COR-L47 (cell line): Measurements from ENCODE around the gene P2RY11.

Experiments used
- DNase-seq: peaks from one replicate; lab custom pipeline; 2025; lab: John Stamatoyannopoulos, UW

P2RY11 gene

GRCh38 chr19:10093295-10094186, 18.0 kb upstream of the P2RY11 start:
- DNase-seq = no peak

- no peak for DNase-seq
Observed at GRCh38 chr19:10095622-10095947, 15.9 kb upstream of the P2RY11 start.

GRCh38 chr19:10095948-10096614, 15.4 kb upstream of the P2RY11 start:
- DNase-seq = peak; percentile 92

- no peak for DNase-seq
Observed at GRCh38 chr19:10096615-10096963, 14.9 kb upstream of the P2RY11 start.

GRCh38 chr19:10100163-10100785, 11.2 kb upstream of the P2RY11 start:
- DNase-seq = no peak

- DNase-seq = no peak
Observed at GRCh38 chr19:10102787-10103236, 8.7 kb upstream of the P2RY11 start.

GRCh38 chr19:10104130-10104513, 7.4 kb upstream of the P2RY11 start:
- DNase-seq = no peak

- DNase-seq = no peak
Observed at GRCh38 chr19:10104665-10105508, 6.6 kb upstream of the P2RY11 start.

- DNase-seq = no peak
Observed at GRCh38 chr19:10105509-10106099, 5.9 kb upstream of the P2RY11 start.

- DNase-seq = peak; percentile 99
Observed at GRCh38 chr19:10106100-10106936, 5.2 kb upstream of the P2RY11 start, which contains the start of gene PPAN. PPAN (plus strand) TSS chr19:10106362; CDS start chr19:10106395, 33 bp downstream.

- DNase-seq = no peak
Observed at GRCh38 chr19:10107254-10107653, 4.2 kb upstream of the P2RY11 start.

- DNase-seq = no peak
Observed at GRCh38 chr19:10107817-10108367, 3.6 kb upstream of the P2RY11 start.

GRCh38 chr19:10109528-10109927, 2.0 kb upstream of the P2RY11 start:
- DNase-seq = no peak

GRCh38 chr19:10110076-10110971, 1.2 kb upstream of the P2RY11 start:
- DNase-seq = no peak

- no peak for DNase-seq
Observed at GRCh38 chr19:10110972-10111317, 548 bp upstream of the P2RY11 start.

- no peak for DNase-seq
Observed at GRCh38 chr19:10112037-10112761, 706 bp downstream of the P2RY11 start.

GRCh38 chr19:10112895-10113591, 1.6 kb downstream of the P2RY11 start:
- peak; percentile 46 for DNase-seq

GRCh38 chr19:10113592-10113963, 2.1 kb downstream of the P2RY11 start:
- no peak for DNase-seq
